Activated T-cell treated with anti-CD3 and anti-CD28 coated beads for 24 hours (primary cell): ENCODE measurements around the gene SERPIND1.

Experiments used
- DNase-seq: peaks from one replicate; pipeline ENCODE4 v3.0.0-alpha.2; 2020; ENCODE audit warnings: low read depth

SERPIND1 gene

DNA sequence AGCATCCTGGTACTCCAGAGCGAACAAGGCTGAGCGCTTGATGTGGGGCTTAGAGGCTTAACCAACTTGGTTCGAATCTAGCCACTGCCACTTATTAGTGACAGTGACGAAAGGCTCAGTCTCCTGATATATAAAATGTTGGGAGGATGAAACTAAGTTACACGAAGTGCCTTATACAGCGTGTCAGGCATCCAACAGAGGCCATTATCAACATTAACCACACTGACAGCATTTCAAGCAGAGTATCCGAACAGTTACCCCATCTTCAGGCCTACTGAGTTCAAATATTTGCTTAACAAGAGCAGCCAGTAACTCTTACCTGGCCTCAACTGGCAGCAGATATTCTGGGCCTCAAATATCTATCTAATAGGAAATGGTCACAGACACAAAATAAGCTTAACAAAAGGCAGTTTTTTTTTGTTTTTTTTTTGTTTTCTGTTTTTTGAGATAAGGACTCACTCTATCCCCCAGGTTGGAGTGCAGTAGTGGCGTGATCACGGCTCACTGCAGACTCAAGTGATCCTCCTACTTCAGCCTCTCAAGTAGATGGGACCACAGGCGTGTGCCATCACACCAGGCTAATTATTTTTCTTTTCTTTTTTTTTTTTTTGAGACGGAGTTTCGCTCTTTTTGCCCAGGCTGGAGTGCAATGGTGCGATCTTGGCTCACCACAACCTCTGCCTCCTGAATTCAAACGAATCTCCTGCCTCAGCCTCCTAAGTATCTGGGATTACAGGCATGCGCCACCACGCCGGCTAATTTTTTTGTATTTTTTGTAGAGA is 2.9 kb downstream of the SERPIND1 start:
- DNase-seq: no peak

DNA sequence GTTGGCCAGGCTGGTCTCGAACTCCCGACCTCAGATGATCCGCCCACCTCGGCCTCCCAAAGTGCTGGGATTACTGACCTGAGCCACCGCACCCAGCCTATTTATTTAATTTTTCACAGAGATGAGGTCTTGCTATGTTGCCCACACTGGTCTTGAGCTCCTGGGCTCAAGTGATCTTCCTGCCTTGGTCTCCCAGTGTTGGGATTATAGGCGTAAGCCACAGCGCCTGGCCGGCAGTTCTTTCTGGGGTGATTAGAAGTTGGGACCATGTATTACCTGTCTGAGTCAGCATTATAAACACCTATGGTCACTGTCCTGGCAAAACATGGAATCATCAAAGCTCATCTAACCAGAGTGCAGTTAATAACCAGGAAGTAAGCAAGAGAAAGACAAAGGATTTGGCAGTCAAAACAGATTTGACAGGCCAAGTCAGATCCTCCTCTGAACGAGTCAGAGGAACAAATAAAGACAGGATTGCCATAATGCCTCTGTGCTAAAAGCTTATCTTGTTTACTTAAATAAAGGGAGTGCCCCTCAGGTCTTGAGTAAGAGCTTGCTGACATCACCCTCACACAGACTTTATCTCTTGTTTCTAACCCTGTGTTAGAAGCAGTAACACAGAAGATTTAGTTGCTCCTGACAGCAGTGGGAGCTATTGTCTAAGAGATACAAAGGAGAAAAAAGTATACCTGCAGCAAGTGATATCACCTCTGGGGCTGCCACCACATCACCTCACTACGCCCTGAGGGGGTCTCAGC is 3.7 kb downstream of the SERPIND1 start:
- DNase-seq: no peak

GRCh38 chr22:20779014-20779817 is 5.3 kb downstream of the SERPIND1 start:
- DNase-seq: no peak

GRCh38 chr22:20779818-20780158 is 5.9 kb downstream of the SERPIND1 start:
- DNase-seq: no peak

DNA sequence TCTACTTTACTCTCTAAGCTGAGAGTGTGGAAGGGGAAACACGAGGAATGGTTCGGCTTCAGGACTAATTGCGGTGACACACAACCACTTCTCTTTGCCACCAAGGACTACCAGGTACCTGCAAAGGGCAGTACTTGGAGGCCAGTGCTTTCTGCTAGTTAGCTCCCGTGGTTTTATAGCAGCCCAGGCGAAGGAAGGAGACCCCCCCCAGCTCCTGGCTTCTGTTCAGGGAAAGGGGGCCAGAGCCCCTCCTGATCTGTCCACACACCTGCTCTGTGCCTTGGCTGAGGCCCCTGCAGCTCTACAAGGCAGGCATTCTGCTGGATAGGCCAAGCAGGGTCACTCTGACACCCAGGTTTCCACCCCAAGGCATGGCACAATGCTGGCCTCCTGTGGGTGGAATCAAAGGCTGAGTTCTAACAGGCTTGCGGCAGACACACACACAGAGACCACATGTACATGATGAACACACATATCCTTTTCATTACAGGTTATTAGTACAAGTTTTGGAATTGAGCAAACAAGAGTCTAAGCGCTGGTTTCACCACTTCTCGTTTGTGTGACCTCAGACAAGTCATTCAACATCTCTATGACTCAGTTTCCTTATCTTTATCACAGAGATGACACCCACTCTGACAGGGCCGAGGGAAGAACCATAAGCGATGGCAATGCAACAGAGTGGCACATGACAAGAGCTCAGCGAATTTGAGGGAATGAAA is 7.5 kb downstream of the SERPIND1 start:
- DNase-seq: peak; percentile 11

- DNase-seq: no peak
Observed at GRCh38 chr22:20782083-20782482, 8.2 kb downstream of the SERPIND1 start.

DNA sequence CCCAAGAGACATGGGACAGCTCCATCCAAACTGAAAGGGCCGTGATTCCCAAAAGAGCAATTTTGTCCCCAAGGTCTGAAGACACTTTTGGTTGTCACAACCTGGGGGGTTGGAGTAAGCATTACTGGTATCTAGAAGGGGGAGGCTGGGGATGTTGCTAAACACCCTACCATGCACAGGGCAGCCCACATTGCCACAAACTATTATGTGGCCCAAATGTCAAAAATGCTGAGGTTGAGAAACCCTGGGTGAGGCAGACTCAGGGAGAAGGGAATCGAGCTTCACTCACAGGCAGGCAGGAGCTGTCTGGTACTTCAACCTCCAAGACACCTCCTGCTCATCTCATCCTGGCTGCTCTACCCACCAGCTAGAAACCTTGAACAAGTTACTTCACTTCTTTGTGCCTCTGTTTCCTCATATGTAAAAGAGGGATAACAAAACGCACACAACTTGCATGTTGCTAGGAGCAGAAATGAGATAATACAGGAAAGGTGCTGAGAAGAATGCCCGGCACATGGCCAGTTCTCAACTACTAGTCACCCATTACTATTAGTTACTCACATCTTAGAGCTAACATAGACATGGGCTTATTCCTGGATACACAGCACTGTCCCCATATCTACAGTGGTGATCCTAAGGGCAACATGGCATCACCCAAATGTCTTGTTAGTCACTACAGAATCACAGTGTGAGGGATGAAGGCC is 8.8 kb downstream of the SERPIND1 start:
- no peak for DNase-seq

DNA sequence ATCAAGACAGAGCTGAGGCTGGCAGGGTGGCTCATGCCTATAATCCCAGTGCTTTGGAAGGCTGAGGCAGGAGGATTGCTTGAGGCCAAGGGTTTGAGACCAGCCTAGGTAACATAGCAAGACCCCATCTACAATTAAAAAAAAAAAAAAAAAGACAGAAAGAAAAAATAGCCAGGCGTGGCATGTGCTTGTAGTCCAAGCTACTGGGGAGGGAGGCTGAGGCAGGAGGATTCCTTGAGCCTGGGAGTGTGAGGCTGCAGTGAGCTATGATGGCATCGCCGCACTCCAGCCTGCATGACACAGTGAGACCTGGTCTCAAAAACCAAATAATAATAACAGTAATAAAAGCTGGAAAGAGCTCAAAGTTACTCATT is 9.4 kb downstream of the SERPIND1 start:
- DNase-seq: no peak

DNA sequence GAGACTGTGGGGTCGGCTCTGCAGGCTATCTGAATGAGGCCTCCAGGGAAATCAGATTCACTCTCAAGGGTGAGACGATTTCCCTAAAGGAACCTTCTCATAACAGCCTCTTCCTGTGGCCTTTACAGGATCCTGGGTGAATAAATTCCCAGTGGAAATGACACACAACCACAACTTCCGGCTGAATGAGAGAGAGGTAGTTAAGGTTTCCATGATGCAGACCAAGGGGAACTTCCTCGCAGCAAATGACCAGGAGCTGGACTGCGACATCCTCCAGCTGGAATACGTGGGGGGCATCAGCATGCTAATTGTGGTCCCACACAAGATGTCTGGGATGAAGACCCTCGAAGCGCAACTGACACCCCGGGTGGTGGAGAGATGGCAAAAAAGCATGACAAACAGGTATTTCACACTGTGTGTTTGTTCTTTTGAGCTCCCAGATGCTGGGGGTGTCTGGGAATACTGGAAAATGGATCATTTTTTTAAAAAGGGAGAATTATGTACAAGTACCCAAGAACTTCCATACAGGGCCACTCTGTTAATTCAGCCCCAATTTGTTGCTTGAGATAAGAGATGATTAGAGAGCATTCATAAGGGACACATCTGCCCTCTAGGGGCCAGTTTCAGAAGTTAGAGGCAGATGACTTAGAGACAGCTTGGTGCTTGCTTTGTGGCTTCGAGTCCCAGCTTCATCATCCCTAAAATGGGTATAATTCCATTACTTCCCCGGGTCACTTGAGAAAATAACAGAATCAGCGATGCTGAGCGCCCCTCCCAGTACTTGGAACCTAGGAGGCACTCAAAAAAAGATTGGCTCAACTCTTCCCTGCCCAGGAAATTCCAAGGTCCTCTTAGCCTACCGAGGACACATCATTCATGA is 10.2 kb downstream of the SERPIND1 start:
- peak; percentile 37 for DNase-seq

- DNase-seq: no peak
Observed at GRCh38 chr22:20785415-20785814, 11.5 kb downstream of the SERPIND1 start.

DNA sequence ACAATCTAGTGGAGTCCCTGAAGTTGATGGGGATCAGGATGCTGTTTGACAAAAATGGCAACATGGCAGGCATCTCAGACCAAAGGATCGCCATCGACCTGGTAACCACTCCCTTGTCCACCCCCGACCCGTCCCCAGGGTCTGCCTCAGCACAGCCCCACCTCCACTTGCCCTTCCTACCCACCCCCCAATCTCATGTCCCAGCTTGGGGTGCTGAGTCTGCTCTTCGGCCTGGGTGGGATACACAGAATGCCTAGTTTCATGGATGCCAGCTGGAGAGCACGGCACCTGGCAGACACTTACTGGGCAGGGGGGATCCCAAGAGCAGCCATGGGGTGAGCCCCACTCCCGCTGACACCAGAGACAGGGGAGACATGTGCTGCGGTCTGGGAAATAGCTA is 12.1 kb downstream of the SERPIND1 start:
- DNase-seq: no peak

DNA sequence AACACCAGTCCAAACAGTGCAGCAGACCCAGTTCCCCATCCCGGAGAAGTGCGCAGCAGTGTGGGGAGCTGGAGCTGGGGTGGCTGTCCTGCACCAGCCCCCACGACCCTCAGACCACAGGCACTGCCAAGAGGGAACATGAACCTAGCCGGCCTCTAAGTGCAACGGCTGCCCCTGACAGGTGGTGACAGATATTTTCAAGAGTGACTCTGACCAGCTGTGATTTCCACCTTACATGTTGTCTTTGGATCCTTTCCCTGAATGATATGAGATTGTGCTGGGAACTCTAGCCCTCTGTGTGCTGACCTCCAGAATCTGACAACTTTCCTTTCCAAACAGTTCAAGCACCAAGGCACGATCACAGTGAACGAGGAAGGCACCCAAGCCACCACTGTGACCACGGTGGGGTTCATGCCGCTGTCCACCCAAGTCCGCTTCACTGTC is 12.6 kb downstream of the SERPIND1 start:
- no peak for DNase-seq

DNA sequence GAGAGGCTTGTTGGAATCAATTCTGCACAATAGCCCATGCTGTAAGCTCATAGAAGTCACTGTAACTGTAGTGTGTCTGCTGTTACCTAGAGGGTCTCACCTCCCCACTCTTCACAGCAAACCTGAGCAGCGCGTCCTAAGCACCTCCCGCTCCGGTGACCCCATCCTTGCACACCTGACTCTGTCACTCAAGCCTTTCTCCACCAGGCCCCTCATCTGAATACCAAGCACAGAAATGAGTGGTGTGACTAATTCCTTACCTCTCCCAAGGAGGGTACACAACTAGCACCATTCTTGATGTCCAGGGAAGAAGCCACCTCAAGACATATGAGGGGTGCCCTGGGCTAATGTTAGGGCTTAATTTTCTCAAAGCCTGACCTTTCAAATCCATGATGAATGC is 13.3 kb downstream of the SERPIND1 start:
- no peak for DNase-seq

- no peak for DNase-seq
Observed at GRCh38 chr22:20787746-20788626, 14.1 kb downstream of the SERPIND1 start.

DNA sequence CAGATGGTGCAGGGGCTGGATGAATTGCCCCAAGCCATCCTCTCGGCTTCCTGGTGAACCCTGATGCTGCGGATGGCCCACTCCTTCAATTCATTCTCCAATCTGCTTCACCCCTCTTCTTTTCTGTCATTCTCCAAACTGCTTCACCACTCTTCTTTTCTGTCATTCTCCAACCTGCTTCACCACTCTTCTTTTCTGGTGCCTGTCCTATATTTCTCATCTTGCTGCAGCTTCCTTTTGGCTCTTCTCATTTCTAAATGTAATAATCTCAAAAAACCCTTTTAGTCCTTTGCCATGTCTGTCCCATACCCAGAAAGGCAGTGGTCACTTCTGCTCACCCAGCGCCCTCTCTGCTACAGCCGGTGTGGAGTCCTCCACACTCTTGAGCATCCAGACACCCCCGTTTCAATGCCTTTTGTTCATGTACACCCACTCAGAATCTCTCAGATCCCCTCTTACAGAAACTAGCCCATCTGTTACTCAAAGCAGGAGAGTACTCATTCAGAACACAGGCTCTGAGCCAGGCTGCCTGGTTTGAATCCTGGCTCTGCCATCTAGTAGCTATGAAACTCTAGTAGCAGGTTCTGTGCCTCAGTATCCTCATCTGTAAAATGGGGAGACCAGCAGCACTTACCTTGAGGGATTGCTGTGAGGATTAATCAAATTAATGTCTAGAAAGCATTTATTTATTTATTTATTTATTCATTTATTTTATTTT is 14.9 kb downstream of the SERPIND1 start:
- DNase-seq: no peak

- no peak for DNase-seq
Observed at GRCh38 chr22:20792221-20792965, 18.5 kb downstream of the SERPIND1 start.

DNA sequence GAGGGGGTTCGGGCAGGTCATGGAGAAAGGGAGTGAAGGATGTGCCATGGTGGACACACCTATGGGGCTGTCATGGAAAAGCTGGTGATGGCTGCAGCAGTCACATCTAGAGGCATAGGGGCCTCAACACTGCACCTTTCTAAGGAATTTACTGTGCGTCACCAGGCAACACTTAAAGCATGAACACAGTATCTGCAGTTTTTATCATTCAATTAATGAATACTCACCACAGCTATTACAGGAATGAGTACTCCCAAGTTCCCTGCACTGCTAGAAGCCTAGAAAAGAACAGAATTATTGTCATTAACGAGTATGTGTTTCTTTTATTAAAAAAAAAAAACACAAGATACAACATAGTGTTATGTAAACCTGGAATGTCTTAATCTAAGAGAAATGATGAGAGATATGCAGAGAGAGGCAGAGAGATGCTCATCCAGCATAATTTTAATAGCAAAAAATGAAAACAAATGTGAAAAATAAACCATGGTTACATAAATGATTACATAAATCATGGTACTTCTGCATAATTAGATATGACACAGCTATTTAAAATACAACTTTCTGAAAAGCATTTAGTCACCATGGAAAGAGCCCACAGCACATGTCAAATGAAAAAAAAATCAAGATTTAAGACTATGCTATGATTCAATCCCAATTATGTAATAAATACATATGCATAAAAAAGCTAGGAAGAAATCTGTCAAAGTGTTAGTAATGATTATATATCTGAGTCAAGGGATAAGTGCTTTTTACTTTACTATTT is 19.2 kb downstream of the SERPIND1 start:
- no peak for DNase-seq
